Neural cell (in vitro differentiated cells): ENCODE results near the gene FAM193A. TPM values are rescaled to one million over a fixed set of nuclear protein-coding genes. Genes with fewer than 3 reads are reported as not detected.

Experiments
- H2AFZ ChIP-seq: fragments of 200-600, 300-800 bp; sonication (generic), shearing (Covaris generic); 2 replicates; pipeline ENCODE4 v1.6.0; 2014; ENCODE audit warnings: low read depth, mild to moderate bottlenecking, antibody characterized with exemption, low read length, moderate library complexity
- H3F3A ChIP-seq: fragments of 200-600 bp; shearing (Covaris generic); 2 replicates; pipeline ENCODE4 v1.6.1; 2016; ENCODE audit warnings: mild to moderate bottlenecking, moderate library complexity, mixed read lengths, antibody characterized with exemption, low read length; ENCODE audit not compliant: insufficient read depth, poor library complexity, severe bottlenecking
- H3K27ac ChIP-seq: fragments of 200-600, 300-800 bp; sonication (generic), shearing (Covaris generic); 2 replicates; pipeline ENCODE4 v1.5.1; 2014; ENCODE audit warnings: mild to moderate bottlenecking, low read length, moderate library complexity
- H3K27me3 ChIP-seq: fragments of 300-800, 200-600 bp; sonication (generic), shearing (Covaris generic); 2 replicates; pipeline ENCODE4 v1.6.0; 2014; ENCODE audit warnings: mild to moderate bottlenecking, low read depth, low read length, moderate library complexity; ENCODE audit not compliant: insufficient read depth
- H3K36me3 ChIP-seq: fragments of 300-800, 200-600 bp; sonication (generic), shearing (Covaris generic); 2 replicates; pipeline ENCODE4 v1.5.1; 2014; ENCODE audit warnings: mild to moderate bottlenecking, antibody characterized with exemption, low read length, moderate library complexity; ENCODE audit not compliant: insufficient read depth
- H3K4me2 ChIP-seq: fragments of 300-800, 200-600 bp; sonication (generic), shearing (Covaris generic); 2 replicates; pipeline ENCODE4 v1.6.0; 2014; ENCODE audit warnings: mild to moderate bottlenecking, low read length
- H3K4me3 ChIP-seq: fragments of 300-800, 200-600 bp; sonication (generic), shearing (Covaris generic); 2 replicates; pipeline ENCODE4 v1.5.1; 2014; ENCODE audit warnings: mild to moderate bottlenecking, low read length, moderate library complexity
- H3K79me2 ChIP-seq: fragments of 200-600 bp; shearing (Covaris generic); replicated peaks from 2 replicates; pipeline ENCODE4 v1.6.0; 2014; ENCODE audit warnings: mild to moderate bottlenecking, low read length, moderate library complexity; ENCODE audit not compliant: insufficient read depth
- H3K9ac ChIP-seq: fragments of 300-800, 200-600 bp; sonication (generic), shearing (Covaris generic); 2 replicates; pipeline ENCODE4 v1.6.1; 2016; ENCODE audit warnings: mild to moderate bottlenecking, low read length, mixed read lengths
- H3K9me2 ChIP-seq: fragments of 200-600 bp; shearing (Covaris generic); 2 replicates; pipeline ENCODE4 v1.6.1; 2016; ENCODE audit warnings: mild to moderate bottlenecking, low read length, mixed read lengths; ENCODE audit not compliant: insufficient read depth
- H3K9me3 ChIP-seq: fragments of 200-600, 300-800 bp; sonication (generic), shearing (Covaris generic); 2 replicates; pipeline ENCODE4 v1.6.1; 2016; ENCODE audit warnings: mild to moderate bottlenecking, mixed run types, low read length, moderate library complexity, mixed read lengths
- H4K20me1 ChIP-seq: fragments of 200-600 bp; shearing (Covaris generic); 2 replicates; pipeline ENCODE4 v1.6.1; 2016; ENCODE audit warnings: mild to moderate bottlenecking, mixed run types; ENCODE audit not compliant: insufficient read depth
- CTCF ChIP-seq: fragments of 450-650 bp; IDR thresholded peaks from 2 replicates; pipeline ENCODE4 v1.5.1; 2014; ENCODE audit warnings: antibody characterized with exemption, mild to moderate bottlenecking, moderate library complexity; ENCODE audit not compliant: poor library complexity, severe bottlenecking
- EP300 ChIP-seq: fragments of 450-650 bp; conservative IDR thresholded peaks from 2 replicates; pipeline ENCODE4 v1.6.1; 2014; ENCODE audit warnings: antibody characterized with exemption, mild to moderate bottlenecking, moderate library complexity; ENCODE audit not compliant: poor library complexity, severe bottlenecking
- EZH2 ChIP-seq: fragments of 200-600, 300-800 bp; shearing (Covaris generic), sonication (generic); IDR thresholded peaks from 2 replicates; pipeline ENCODE4 v1.6.1; 2014; ENCODE audit warnings: antibody characterized with exemption, low read length, borderline replicate concordance, mild to moderate bottlenecking; ENCODE audit not compliant: insufficient read depth, poor library complexity, severe bottlenecking
- MXI1 ChIP-seq: fragments of 450-650 bp; conservative IDR thresholded peaks from 2 replicates; pipeline ENCODE4 v1.6.1; 2014; ENCODE audit warnings: antibody characterized with exemption, mild to moderate bottlenecking; ENCODE audit not compliant: poor library complexity, severe bottlenecking
- POLR2AphosphoS5 ChIP-seq: IDR thresholded peaks from 2 replicates; pipeline ENCODE4 v1.6.1; 2012
- RAD21 ChIP-seq: fragments of 450-650 bp; conservative IDR thresholded peaks from 2 replicates; pipeline ENCODE4 v1.6.1; 2014; ENCODE audit warnings: antibody characterized with exemption, mild to moderate bottlenecking, moderate library complexity
- SMC3 ChIP-seq: fragments of 450-650 bp; conservative IDR thresholded peaks from 2 replicates; pipeline ENCODE4 v1.6.1; 2014; ENCODE audit warnings: antibody characterized with exemption, mild to moderate bottlenecking, moderate library complexity; ENCODE audit not compliant: poor library complexity
- TAF1 ChIP-seq: IDR thresholded peaks from 2 replicates; pipeline ENCODE4 v1.6.1; 2012; ENCODE audit warnings: low read depth
- polyA plus RNA-seq: library from polyadenylated mRNA; depleted of rRNA; stranded (reverse); fragments of >200 nt; gene quantifications from 2 replicates; pipeline ENCODE4 v1.2.3, GENCODE V29; 2014
- TF ChIP-seq, protein P1 (sequence below): IDR thresholded peaks from 2 replicates; pipeline ENCODE4 v1.6.1; 2012; ENCODE audit warnings: borderline replicate concordance

The FAM193A gene
- polyA plus RNA-seq, 1 donor from 2014 or later = 11.6 TPM

DNA sequence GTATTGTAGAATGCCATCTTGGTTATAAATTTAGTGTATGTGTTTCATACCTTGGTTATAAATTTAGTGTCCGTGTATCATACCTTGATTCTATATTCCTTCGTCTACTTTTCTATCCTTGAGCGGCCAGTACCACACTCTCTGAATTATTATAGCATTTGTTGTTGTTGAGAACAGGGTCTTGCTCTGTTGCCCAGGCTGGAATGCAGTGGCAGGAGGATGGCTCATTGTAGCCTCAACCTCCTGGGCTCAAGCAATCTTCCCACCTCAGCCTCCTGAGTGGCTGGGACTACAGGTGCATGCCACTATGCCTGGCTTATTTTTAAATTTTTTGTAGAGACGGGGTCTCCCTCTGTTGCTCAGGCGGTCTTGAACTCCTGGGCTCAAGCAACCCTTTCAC, 50.1 kb downstream of the FAM193A start:
- H3K36me3 ChIP-seq = no peaks in the 10 kb centered on the region
- no peak for TF ChIP-seq MXI1
- no peak for TF ChIP-seq EZH2
- no peak for TF ChIP-seq CTCF
- TF ChIP-seq TAF1 = no peak
- TF ChIP-seq RAD21 = no peak
- no peaks in the 10 kb centered on the region for H3K27me3 ChIP-seq
- no peak overlapping the region for H3K4me2 ChIP-seq
- no peaks in the 10 kb centered on the region for H3F3A ChIP-seq
- peaks cover 68% of the 10 kb centered on the region for H3K79me2 ChIP-seq
- no peaks in the 10 kb centered on the region for H3K9me3 ChIP-seq
- H3K9ac ChIP-seq = no peak overlapping the region
- H3K27ac ChIP-seq = no peak overlapping the region
- no peak overlapping the region for H2AFZ ChIP-seq
- H4K20me1 ChIP-seq = peaks cover 5% of the 10 kb centered on the region
- H3K4me3 ChIP-seq = no peak overlapping the region
- H3K9me2 ChIP-seq = no peaks in the 10 kb centered on the region

DNA sequence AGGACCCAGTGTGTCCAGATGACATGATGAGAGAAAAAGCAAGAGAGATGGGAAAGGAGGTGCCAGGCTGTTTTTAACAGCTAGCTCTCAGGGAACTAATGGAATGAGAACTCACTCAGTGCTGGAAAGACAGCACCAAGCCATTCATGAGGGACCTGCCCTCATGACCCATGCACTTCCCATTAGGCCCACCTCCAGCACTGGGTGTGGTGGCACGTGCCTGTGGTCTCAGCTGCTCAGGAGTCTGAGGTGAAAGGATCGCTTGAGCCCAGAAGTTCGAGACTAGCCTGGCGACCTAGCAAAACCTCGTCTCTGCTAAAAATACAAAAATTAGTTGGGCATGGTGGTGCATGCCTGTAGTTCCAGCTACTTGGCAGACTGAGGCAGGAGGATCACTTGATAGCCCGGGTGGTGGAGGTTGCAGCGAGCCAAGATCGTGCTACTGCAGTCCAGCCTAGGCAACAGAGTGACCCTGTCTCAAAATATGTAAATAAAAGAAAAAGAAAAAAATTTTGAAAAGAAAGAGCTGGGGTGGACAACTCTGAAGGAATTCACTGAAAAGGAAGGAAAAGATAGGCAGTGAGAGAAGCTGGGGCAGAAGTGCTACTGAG, 50.9 kb downstream of the FAM193A start:
- H3K9ac ChIP-seq = no peak overlapping the region
- no peak overlapping the region for H3K27ac ChIP-seq
- no peak overlapping the region for H2AFZ ChIP-seq
- H3K79me2 ChIP-seq = peaks cover 72% of the 10 kb centered on the region
- H3F3A ChIP-seq = no peaks in the 10 kb centered on the region
- peaks cover 5% of the 10 kb centered on the region for H4K20me1 ChIP-seq
- no peaks in the 10 kb centered on the region for H3K9me3 ChIP-seq
- no peaks in the 10 kb centered on the region for H3K36me3 ChIP-seq
- H3K27me3 ChIP-seq = no peaks in the 10 kb centered on the region
- H3K9me2 ChIP-seq = no peaks in the 10 kb centered on the region
- H3K4me3 ChIP-seq = no peak overlapping the region
- TF ChIP-seq MXI1 (no peak), TAF1 (no peak), SMC3 (no peak), EP300 (no peak), EZH2 (no peak), RAD21 (no peak), CTCF (no peak), POLR2AphosphoS5 (no peak)
- TF ChIP-seq, protein P1, sequence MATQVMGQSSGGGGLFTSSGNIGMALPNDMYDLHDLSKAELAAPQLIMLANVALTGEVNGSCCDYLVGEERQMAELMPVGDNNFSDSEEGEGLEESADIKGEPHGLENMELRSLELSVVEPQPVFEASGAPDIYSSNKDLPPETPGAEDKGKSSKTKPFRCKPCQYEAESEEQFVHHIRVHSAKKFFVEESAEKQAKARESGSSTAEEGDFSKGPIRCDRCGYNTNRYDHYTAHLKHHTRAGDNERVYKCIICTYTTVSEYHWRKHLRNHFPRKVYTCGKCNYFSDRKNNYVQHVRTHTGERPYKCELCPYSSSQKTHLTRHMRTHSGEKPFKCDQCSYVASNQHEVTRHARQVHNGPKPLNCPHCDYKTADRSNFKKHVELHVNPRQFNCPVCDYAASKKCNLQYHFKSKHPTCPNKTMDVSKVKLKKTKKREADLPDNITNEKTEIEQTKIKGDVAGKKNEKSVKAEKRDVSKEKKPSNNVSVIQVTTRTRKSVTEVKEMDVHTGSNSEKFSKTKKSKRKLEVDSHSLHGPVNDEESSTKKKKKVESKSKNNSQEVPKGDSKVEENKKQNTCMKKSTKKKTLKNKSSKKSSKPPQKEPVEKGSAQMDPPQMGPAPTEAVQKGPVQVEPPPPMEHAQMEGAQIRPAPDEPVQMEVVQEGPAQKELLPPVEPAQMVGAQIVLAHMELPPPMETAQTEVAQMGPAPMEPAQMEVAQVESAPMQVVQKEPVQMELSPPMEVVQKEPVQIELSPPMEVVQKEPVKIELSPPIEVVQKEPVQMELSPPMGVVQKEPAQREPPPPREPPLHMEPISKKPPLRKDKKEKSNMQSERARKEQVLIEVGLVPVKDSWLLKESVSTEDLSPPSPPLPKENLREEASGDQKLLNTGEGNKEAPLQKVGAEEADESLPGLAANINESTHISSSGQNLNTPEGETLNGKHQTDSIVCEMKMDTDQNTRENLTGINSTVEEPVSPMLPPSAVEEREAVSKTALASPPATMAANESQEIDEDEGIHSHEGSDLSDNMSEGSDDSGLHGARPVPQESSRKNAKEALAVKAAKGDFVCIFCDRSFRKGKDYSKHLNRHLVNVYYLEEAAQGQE = no peak
- no peak overlapping the region for H3K4me2 ChIP-seq
